H1 (cell line): ENCODE results near the gene DSP. TPM values are rescaled to one million over a fixed set of nuclear protein-coding genes. Genes with fewer than 3 reads are reported as not detected.

ENCODE experiments used
- CTCF ChIA-PET: fragments of 300-600 bp; sonication (Branson Sonifier 250); formaldehyde crosslinking; loops from one replicate; lab custom pipeline; 2021; ENCODE audit not compliant: partially characterized antibody; lab: Charles Lee
- POLR2A ChIA-PET: fragments of 300-600 bp; sonication (Branson Sonifier 250); formaldehyde crosslinking; loops from one replicate; lab custom pipeline; 2021; ENCODE audit warnings: inconsistent platforms; ENCODE audit not compliant: partially characterized antibody; lab: Charles Lee
- DNase-seq, 2 experiments: peaks; one replicate each; pipeline versions ENCODE4 v3.0.0 to v3.0.0-alpha.2; 2010 to 2022; ENCODE audit warnings: low spot score in 2 of 2, low read depth in 1 of 2, mixed read lengths in 1 of 2
- FAIRE-seq: peaks from 2 replicates; lab custom pipeline; 2011; peaks lifted over from hg19 to GRCh38; lab: Jason Lieb, UNC
- H2AFZ ChIP-seq: 2 replicates; pipeline ENCODE4 v1.8.1; 2012; ENCODE audit warnings: low read length, inconsistent platforms
- H2AK5ac ChIP-seq: 2 replicates; pipeline ENCODE4 v1.6.1; 2013; ENCODE audit warnings: low read depth, low read length
- H2BK120ac ChIP-seq: replicated peaks from 2 replicates; pipeline ENCODE3; 2013; ENCODE audit warnings: low read depth, low read length, inconsistent platforms
- H2BK12ac ChIP-seq: 2 replicates; pipeline ENCODE4 v1.6.1; 2013; ENCODE audit warnings: low read depth, low read length
- H2BK15ac ChIP-seq: 2 replicates; pipeline ENCODE4 v1.6.1; 2013; ENCODE audit warnings: low read length
- H2BK20ac ChIP-seq: 2 replicates; pipeline ENCODE4 v1.6.1; 2013; ENCODE audit warnings: low read length
- H2BK5ac ChIP-seq: 2 replicates; pipeline ENCODE4 v1.6.1; 2013; ENCODE audit warnings: low read depth, low read length
- H3K14ac ChIP-seq: 2 replicates; pipeline ENCODE4 v1.6.1; 2013; ENCODE audit warnings: inconsistent platforms; ENCODE audit not compliant: insufficient read length
- H3K18ac ChIP-seq: 2 replicates; pipeline ENCODE4 v1.6.1; 2013; ENCODE audit warnings: low read length; ENCODE audit errors: extremely low read depth
- H3K23ac ChIP-seq: 2 replicates; pipeline ENCODE4 v1.6.1; 2013; ENCODE audit warnings: inconsistent platforms; ENCODE audit not compliant: insufficient read length
- H3K23me2 ChIP-seq: 2 replicates; pipeline ENCODE4 v1.6.1; 2013; ENCODE audit warnings: low read depth, low read length
- H3K27ac ChIP-seq: 2 replicates; pipeline ENCODE4 v1.6.1; 2011; ENCODE audit warnings: low read depth, low read length, inconsistent platforms
- H3K27me3 ChIP-seq, 4 experiments: replicated peaks in 1 of 4; 1 replicate in 1 of 4; 2 replicates in 3 of 4; pipeline versions ENCODE4 v1.6.1 to v1.8.1; 2011 to 2013; ENCODE audit warnings: low read length in 3 of 4, mild to moderate bottlenecking in 3 of 4, inconsistent platforms in 2 of 4, mixed read lengths in 2 of 4, moderate library complexity in 1 of 4; ENCODE audit not compliant: control insufficient read depth in 3 of 4, insufficient read depth in 3 of 4; ENCODE audit errors: extremely low read depth in 1 of 4
- H3K36me3 ChIP-seq, 4 experiments: 2 replicates each; pipeline versions ENCODE4 v1.6.1 to v1.8.1; 2011 to 2013; ENCODE audit warnings: mild to moderate bottlenecking in 4 of 4, low read length in 3 of 4, moderate library complexity in 2 of 4, control low read depth in 1 of 4, inconsistent platforms in 1 of 4; ENCODE audit not compliant: insufficient read depth in 4 of 4, control insufficient read depth in 2 of 4
- H3K4ac ChIP-seq: replicated peaks from 2 replicates; pipeline ENCODE3; 2013; ENCODE audit warnings: low read length, low read depth, mixed read lengths, inconsistent platforms; ENCODE audit not compliant: insufficient read length
- H3K4me1 ChIP-seq, 4 experiments: replicated peaks in 1 of 4; 1 replicate in 1 of 4; 2 replicates in 3 of 4; pipeline versions ENCODE4 v1.6.1 to v1.8.1; 2011 to 2013; ENCODE audit warnings: low read length in 3 of 4, inconsistent platforms in 2 of 4, mixed read lengths in 1 of 4; ENCODE audit not compliant: insufficient read depth in 4 of 4, control insufficient read depth in 3 of 4
- H3K4me2 ChIP-seq, 2 experiments: 2 replicates each; pipeline versions ENCODE4 v1.6.1 to v1.8.1; 2011 to 2013; ENCODE audit warnings: low read depth in 2 of 2, low read length in 2 of 2, control low read depth in 1 of 2, inconsistent platforms in 1 of 2, mild to moderate bottlenecking in 1 of 2; ENCODE audit not compliant: insufficient read depth in 1 of 2
- H3K4me3 ChIP-seq, 4 experiments: fragments of 200-600, 300-600 bp in 1 of 4; sonication (generic), shearing (Covaris generic), sonication (Bioruptor Twin) in 1 of 4; 2 replicates each; pipeline versions ENCODE4 v1.5.1 to v1.8.1; 2011 to 2016; ENCODE audit warnings: low read length in 4 of 4, low read depth in 3 of 4, control low read depth in 2 of 4, inconsistent platforms in 2 of 4, mild to moderate bottlenecking in 2 of 4, mixed read lengths in 1 of 4, moderate library complexity in 1 of 4; ENCODE audit not compliant: insufficient read depth in 2 of 4; ENCODE audit errors: extremely low read depth in 1 of 4
- H3K56ac ChIP-seq: replicated peaks from 2 replicates; pipeline ENCODE3; 2013; ENCODE audit warnings: low read depth, mild to moderate bottlenecking, mixed read lengths, low read length, inconsistent platforms; ENCODE audit not compliant: insufficient read length
- H3K79me1 ChIP-seq: 2 replicates; pipeline ENCODE4 v1.6.1; 2013; ENCODE audit warnings: low read depth, low read length, control low read depth
- H3K79me2 ChIP-seq, 2 experiments: 2 replicates each; pipeline versions ENCODE4 v1.6.1 to v1.8.1; 2012 to 2013; ENCODE audit warnings: low read length in 2 of 2, mild to moderate bottlenecking in 2 of 2, inconsistent platforms in 1 of 2; ENCODE audit not compliant: insufficient read depth in 2 of 2, control insufficient read depth in 1 of 2
- H3K9ac ChIP-seq, 4 experiments: replicated peaks in 1 of 4; 1 replicate in 1 of 4; 2 replicates in 3 of 4; pipeline versions ENCODE4 v1.6.1 to v1.8.1; 2011 to 2013; ENCODE audit warnings: low read depth in 3 of 4, low read length in 3 of 4, control low read depth in 2 of 4, mild to moderate bottlenecking in 2 of 4, moderate library complexity in 2 of 4, inconsistent platforms in 1 of 4; ENCODE audit errors: extremely low read depth in 1 of 4
- H3K9me3 ChIP-seq, 2 experiments: 2 replicates each; pipeline versions ENCODE4 v1.6.1 to v1.8.1; 2012 to 2013; ENCODE audit warnings: mild to moderate bottlenecking in 2 of 2, moderate library complexity in 2 of 2, control low read depth in 1 of 2, inconsistent platforms in 1 of 2, low read depth in 1 of 2, low read length in 1 of 2, mixed read lengths in 1 of 2; ENCODE audit not compliant: insufficient read depth in 2 of 2
- H4K20me1 ChIP-seq, 2 experiments: replicated peaks in 1 of 2; 2 replicates each; pipeline versions ENCODE3 to v1.8.1; 2011 to 2013; ENCODE audit warnings: inconsistent platforms in 2 of 2, low read length in 2 of 2, mild to moderate bottlenecking in 1 of 2; ENCODE audit not compliant: insufficient read depth in 2 of 2, control insufficient read depth in 1 of 2
- H4K5ac ChIP-seq: 2 replicates; pipeline ENCODE4 v1.6.1; 2013; ENCODE audit warnings: low read length, low read depth, mixed read lengths, inconsistent platforms; ENCODE audit not compliant: insufficient read length
- H4K8ac ChIP-seq: 2 replicates; pipeline ENCODE4 v1.8.0; 2013; ENCODE audit warnings: mild to moderate bottlenecking, moderate library complexity, low read length, inconsistent platforms; ENCODE audit not compliant: insufficient read depth; ENCODE audit errors: extremely low read depth
- H4K91ac ChIP-seq: replicated peaks from 2 replicates; pipeline ENCODE3; 2013; ENCODE audit warnings: low read length, mixed read lengths, inconsistent platforms; ENCODE audit not compliant: insufficient read length
- CEBPB ChIP-seq: IDR thresholded peaks from 2 replicates; pipeline ENCODE4 v1.6.1; 2012; ENCODE audit warnings: low read depth, low read length
- CREB1 ChIP-seq: IDR thresholded peaks from 2 replicates; pipeline ENCODE4 v1.6.1; 2012; ENCODE audit warnings: inconsistent platforms
- FOSL1 ChIP-seq: IDR thresholded peaks from 2 replicates; pipeline ENCODE4 v1.6.1; 2011; ENCODE audit warnings: mild to moderate bottlenecking, low read depth, low read length, moderate library complexity; ENCODE audit not compliant: insufficient read depth
- HDAC6 ChIP-seq: IDR thresholded peaks from one replicate; pipeline ENCODE4 v1.7.1; 2012; ENCODE audit warnings: low read depth, mild to moderate bottlenecking, inconsistent platforms, low read length, moderate library complexity
- SIN3A ChIP-seq, 2 experiments: IDR thresholded peaks in 1 of 2; conservative IDR thresholded peaks in 1 of 2; 2 replicates each; pipeline ENCODE4 v1.6.1; 2011 to 2012; ENCODE audit warnings: low read length in 2 of 2, improper control_type of control experiment in 1 of 2, low read depth in 1 of 2, mild to moderate bottlenecking in 1 of 2
- ZNF274 ChIP-seq: IDR thresholded peaks from 2 replicates; pipeline ENCODE4 v1.7.0; 2012; ENCODE audit warnings: low read length, borderline replicate concordance; ENCODE audit errors: extremely low read depth
- WGBS, 2 experiments: shearing (Covaris generic) in 1 of 2; methylation state at CpG; one replicate each; pipeline versions ENCODE4 v1.1.6 to v1.1.7; 2013 to 2015; ENCODE audit warnings: low lambda C conversion rate in 2 of 2, mixed read lengths in 2 of 2, inconsistent platforms in 1 of 2, low coverage in 1 of 2, missing lambda C conversion rate in 1 of 2; ENCODE audit not compliant: insufficient replicate concordance in 2 of 2, insufficient coverage in 1 of 2, insufficient read length in 1 of 2; ENCODE audit errors: extremely low coverage in 1 of 2, missing lambda C conversion rate in 1 of 2; 5-methylcytosine and 5-hydroxymethylcytosine counted together
- polyA plus RNA-seq, 7 experiments: library from polyadenylated mRNA; depleted of rRNA in 3 of 7; stranded (reverse) in 5 of 7; unstranded in 2 of 7; fragments of >200 nt in 5 of 7; fragments of 200-250 nt in 2 of 7; gene quantifications; 1 replicate in 5 of 7; 2 replicates in 1 of 7; 4 replicates in 1 of 7; pipeline versions ENCODE4 v1.2.1 to v1.2.3, GENCODE V29; 2011 to 2013; ENCODE audit warnings: missing spikeins in 2 of 7, mixed read lengths in 2 of 7
- total RNA-seq: library from RNA; stranded (reverse); fragmentation: NEBNext Ultra II Directional; extraction: Animal tissue kit (Norgen Biotek cat#: 25700); gene quantifications from 2 replicates; pipeline ENCODE4 v1.2.1, GENCODE V29; 2021
- TF ChIP-seq, protein P1 (sequence below), 3 experiments: IDR thresholded peaks; 1 replicate in 2 of 3; 2 replicates in 1 of 3; pipeline versions ENCODE4 v1.5.1 to v1.6.1; 2011; ENCODE audit warnings: low read length in 3 of 3, mild to moderate bottlenecking in 3 of 3, inconsistent platforms in 2 of 3, low read depth in 1 of 3, moderate library complexity in 1 of 3; ENCODE audit not compliant: insufficient read depth in 1 of 3; ENCODE audit errors: control extremely low read depth in 1 of 3

Gene DSP
- total and polyA plus RNA-seq, 2 of the 8 experiments (the other 6 are each of a cell fraction or from before 2014, with no cell fraction given): 14.3 to 48.5 TPM

DNA sequence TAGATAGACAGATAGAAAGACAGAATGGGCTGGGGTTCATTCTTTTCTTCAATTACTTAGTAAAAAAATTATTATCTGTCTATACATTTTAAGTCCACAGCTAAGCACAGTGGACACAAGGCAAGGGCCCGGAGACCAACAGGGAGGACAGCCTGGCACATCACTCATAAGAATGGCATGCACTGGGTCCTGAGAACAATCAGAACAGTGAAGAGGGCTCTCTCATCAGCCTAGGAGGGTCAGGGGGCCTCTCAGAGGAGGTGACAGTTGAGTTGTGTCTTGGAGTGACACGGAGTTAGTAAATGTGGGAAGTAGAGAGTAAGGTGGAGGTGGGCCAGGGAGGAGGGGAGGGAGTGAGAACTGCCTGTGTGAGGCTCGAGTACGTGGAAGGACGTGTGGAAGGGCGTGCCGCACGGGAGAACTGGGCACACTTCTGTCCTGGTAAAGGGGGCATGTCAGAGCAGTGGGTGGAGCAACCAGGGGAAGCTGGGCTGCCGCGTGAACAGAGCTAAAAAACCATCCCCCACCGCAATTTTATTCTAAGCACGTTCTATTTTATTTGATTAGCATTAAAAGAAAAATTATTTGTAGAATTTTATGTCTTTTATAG, 45.1 kb upstream of the DSP start:
- Histone ChIP-seq H3K4me3 (no peak overlapping the region), H2BK15ac (no peak overlapping the region), H3K23ac (no peak overlapping the region)
- TF ChIP-seq FOSL1 (no peak), ZNF274 (no peak), SIN3A (conservative IDR thresholded peaks at IDR 0.05 in 1 of 2, IDR thresholded peaks at IDR 0.05 in 1 of 2; ENCODE audit: low read depth in 1 of 2, low read length in 2 of 2) (no peak), CREB1 (no peak), HDAC6 (no peak), CEBPB (no peak)
- TF ChIP-seq, protein P1, sequence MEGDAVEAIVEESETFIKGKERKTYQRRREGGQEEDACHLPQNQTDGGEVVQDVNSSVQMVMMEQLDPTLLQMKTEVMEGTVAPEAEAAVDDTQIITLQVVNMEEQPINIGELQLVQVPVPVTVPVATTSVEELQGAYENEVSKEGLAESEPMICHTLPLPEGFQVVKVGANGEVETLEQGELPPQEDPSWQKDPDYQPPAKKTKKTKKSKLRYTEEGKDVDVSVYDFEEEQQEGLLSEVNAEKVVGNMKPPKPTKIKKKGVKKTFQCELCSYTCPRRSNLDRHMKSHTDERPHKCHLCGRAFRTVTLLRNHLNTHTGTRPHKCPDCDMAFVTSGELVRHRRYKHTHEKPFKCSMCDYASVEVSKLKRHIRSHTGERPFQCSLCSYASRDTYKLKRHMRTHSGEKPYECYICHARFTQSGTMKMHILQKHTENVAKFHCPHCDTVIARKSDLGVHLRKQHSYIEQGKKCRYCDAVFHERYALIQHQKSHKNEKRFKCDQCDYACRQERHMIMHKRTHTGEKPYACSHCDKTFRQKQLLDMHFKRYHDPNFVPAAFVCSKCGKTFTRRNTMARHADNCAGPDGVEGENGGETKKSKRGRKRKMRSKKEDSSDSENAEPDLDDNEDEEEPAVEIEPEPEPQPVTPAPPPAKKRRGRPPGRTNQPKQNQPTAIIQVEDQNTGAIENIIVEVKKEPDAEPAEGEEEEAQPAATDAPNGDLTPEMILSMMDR (IDR thresholded peaks at IDR 0.05; ENCODE audit: control extremely low read depth in 1 of 3, insufficient read depth in 1 of 3, low read depth in 1 of 3, low read length in 3 of 3): no peak
- TF ChIP-seq, all 59 proteins: peak for 0
- no peaks in the 10 kb centered on the region for H3K79me2 ChIP-seq
- no peak overlapping the region for H4K5ac ChIP-seq
- H4K20me1 ChIP-seq: no peaks in the 10 kb centered on the region
- no peak overlapping the region for H3K27ac ChIP-seq
- 0 out of 2 replicates have a peak overlapping the region, but pooled peaks have one; percentile 44 for H2AFZ ChIP-seq
- no peak overlapping the region for H3K4ac ChIP-seq
- ChIA-PET CTCF (interaction anchor here (0.6 to 0.8 kb wide), 2 partner anchors 22 to 839 kb away, joined by 3 read pairs; no protein-coding TSS in a partner anchor), POLR2A (no interaction called here)
- H2AK5ac ChIP-seq: no peak overlapping the region
- no peaks in the 10 kb centered on the region; a peak in 2 of 7 replicates for H3K27me3 ChIP-seq
- no peak for DNase-seq
- H3K9ac ChIP-seq: no peak overlapping the region
- H3K9me3 ChIP-seq: no peaks in the 10 kb centered on the region; a peak in 1 of 4 replicates
- H2BK20ac ChIP-seq: no peak overlapping the region
- H3K23me2 ChIP-seq: no peaks in the 10 kb centered on the region
- 75% methylated on average over 9 of the region's 12 CpGs; no CpG with 5 or more reads in 1 of the 2 experiments for WGBS, 2 experiments
- no peak overlapping the region for H3K56ac ChIP-seq
- FAIRE-seq: no peak
- H3K18ac ChIP-seq: no peak overlapping the region
- H2BK12ac ChIP-seq: no peak overlapping the region
- H3K4me1 ChIP-seq: no peaks in the 10 kb centered on the region; a peak in 1 of 7 replicates
- H2BK120ac ChIP-seq: no peak overlapping the region
- H4K8ac ChIP-seq: no peak overlapping the region
- H3K14ac ChIP-seq: no peak overlapping the region
- H3K36me3 ChIP-seq: no peaks in the 10 kb centered on the region
- H3K79me1 ChIP-seq: no peaks in the 10 kb centered on the region
- no peak overlapping the region for H4K91ac ChIP-seq
- H3K4me2 ChIP-seq: no peak overlapping the region
- no peak overlapping the region for H2BK5ac ChIP-seq
